Spinal cord (tissue), 10 donors: ENCODE measurements around the gene PERCC1. TPM values are rescaled to one million over a fixed set of nuclear protein-coding genes. Genes with fewer than 3 reads are reported as not detected.
"Not testable (repeated sequence)": the region's sequence is repeated elsewhere in the genome, so short reads cannot be mapped to it uniquely, and the experiment has no call there.

ENCODE experiments used
- DNase-seq, 6 donors: peaks; one replicate each; pipeline versions ENCODE4 v3.0.0 to v3.0.0-alpha.2; 2013 to 2015; ENCODE audit warnings: low spot score in 6 of 6, low read depth in 4 of 6
- H3K27ac ChIP-seq: one replicate; pipeline ENCODE4 v1.5.1; 2013; ENCODE audit warnings: low read depth, low read length, control low read depth
- H3K27me3 ChIP-seq: one replicate; pipeline ENCODE4 v1.6.1; 2013; ENCODE audit warnings: low read length; ENCODE audit not compliant: control insufficient read depth, insufficient read depth
- H3K36me3 ChIP-seq: one replicate; pipeline ENCODE4 v1.6.1; 2013; ENCODE audit warnings: low read length; ENCODE audit not compliant: control insufficient read depth, insufficient read depth
- H3K4me1 ChIP-seq: one replicate; pipeline ENCODE4 v1.6.1; 2013; ENCODE audit warnings: low read length; ENCODE audit not compliant: control insufficient read depth, insufficient read depth
- H3K4me3 ChIP-seq: one replicate; pipeline ENCODE4 v1.5.1; 2013; ENCODE audit warnings: low read depth, low read length, control low read depth
- H3K9me3 ChIP-seq: one replicate; pipeline ENCODE4 v1.6.1; 2013; ENCODE audit warnings: low read length; ENCODE audit not compliant: control insufficient read depth, insufficient read depth
- WGBS: methylation state at CpG from one replicate; pipeline ENCODE4 v1.1.5; 2013; ENCODE audit warnings: missing lambda C conversion rate; ENCODE audit not compliant: insufficient coverage; 5-methylcytosine and 5-hydroxymethylcytosine counted together
- polyA plus RNA-seq, 2 donors: library from polyadenylated mRNA; unstranded; fragments of 120-200 nt; gene quantifications; one replicate each; pipeline ENCODE4 v1.2.1, GENCODE V29; 2013; ENCODE audit not compliant: insufficient read length in 2 of 2
- total RNA-seq, 2 donors: library from RNA; depleted of rRNA in 1 of 2; stranded (reverse); fragments of 120-200 nt in 1 of 2; fragments of >200 nt in 1 of 2; gene quantifications; one replicate each; pipeline versions ENCODE4 v1.2.3 to v1.2.4, GENCODE V29; 2013 to 2014
- donor health status: healthy.

The PERCC1 gene
- total and polyA plus RNA-seq, 4 donors: 0.35 TPM; not detected in 3

DNA sequence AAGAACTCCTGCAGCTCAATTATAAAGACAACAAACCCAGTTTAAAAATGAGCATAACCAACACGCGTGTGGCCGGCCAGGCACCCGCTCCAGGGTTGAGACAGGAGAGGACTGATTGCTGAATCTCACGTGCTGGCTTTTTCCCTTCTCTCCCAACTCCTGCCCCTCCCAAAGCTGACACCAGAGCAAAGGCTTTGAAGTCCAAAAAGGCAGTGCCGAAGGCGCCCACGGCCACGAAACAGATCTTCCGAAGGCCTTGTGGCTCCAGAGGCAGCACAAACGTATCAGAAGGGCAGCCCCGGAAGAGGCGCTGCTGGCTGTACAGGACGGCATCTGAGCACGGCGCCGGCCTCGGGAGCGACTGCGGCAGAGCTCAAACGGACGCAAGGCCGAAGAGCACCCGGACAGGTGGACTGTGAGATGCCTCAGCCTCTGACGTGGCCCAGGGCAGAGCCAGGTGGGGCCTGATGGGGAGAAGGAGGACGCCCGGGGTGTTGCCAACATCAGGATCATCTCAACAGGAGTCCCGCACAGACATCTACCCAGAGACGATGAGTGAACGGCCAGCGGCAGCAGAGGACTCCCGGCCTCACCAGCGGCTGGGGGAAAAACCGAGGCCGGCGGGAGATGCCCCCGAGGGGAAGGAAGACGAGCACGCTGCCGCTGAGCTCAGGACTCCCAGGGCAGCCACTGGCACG is 33.5 kb downstream of the PERCC1 start:
- Histone ChIP-seq H3K27me3 (no peaks in the 10 kb centered on the region), H3K36me3 (peaks cover 67% of the 10 kb centered on the region), H3K9me3 (no peaks in the 10 kb centered on the region), H3K4me3 (no peak overlapping the region), H3K27ac (no peak overlapping the region), H3K4me1 (peaks cover 7% of the 10 kb centered on the region)
- no peak for DNase-seq
- WGBS: 93% methylated on average over 39 of the region's 41 CpGs

DNA sequence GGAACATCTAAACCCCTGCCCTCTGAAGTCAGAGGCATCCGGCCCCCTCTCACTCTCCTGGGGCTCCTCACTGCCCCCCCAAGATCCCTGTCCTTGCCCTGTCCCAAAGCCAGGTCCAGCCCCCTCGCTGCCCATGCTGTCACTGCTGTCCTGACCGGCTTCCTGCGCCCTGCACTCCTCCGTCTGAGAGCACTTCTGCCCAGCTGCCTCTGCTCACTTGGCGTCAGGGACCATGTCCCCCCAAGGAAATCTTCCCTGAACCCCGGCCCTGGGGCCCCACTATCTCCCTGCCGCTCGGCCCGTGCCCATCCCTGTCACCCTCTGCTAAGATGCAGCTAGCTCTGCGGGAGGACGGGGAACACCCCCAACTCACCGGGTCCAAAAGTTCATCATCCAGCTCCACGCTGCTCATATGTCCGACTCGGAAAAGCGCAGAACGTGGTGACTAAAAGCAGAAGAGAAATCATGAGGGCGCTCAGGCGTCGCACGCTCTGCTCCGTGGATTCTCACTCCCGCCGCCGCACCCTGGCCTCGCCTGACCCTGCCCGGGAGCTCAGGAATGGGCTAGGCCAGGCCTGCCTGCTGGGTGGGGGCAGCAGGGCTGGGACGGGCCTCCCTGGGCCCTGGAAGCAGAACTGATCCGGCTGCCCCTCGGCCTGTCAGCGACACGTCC is 34.2 kb downstream of the PERCC1 start:
- H3K27ac ChIP-seq: no peak overlapping the region
- H3K9me3 ChIP-seq: no peaks in the 10 kb centered on the region
- H3K4me1 ChIP-seq: peaks cover 7% of the 10 kb centered on the region
- 92% methylated on average over 32 of the region's 33 CpGs for WGBS
- H3K4me3 ChIP-seq: no peak overlapping the region
- peaks cover 64% of the 10 kb centered on the region for H3K36me3 ChIP-seq
- DNase-seq: no peak
- H3K27me3 ChIP-seq: no peaks in the 10 kb centered on the region

DNA sequence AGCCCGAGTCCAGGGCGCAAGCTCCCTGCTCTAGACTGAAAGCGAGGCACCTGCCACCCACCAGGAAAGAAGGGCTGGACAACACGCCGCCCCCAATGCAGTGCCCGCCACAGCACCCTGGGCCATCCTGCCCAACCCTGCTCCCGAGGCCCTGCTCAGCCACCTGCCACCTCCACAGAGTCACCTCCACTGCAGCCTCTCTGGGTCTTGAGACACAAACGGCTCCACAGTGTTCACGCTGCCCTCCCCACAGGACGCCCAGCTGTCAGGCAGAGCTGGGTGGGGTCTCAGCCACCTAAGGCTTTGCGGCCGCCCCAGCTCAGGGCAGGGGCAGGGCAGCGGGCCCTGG is 34.7 kb downstream of the PERCC1 start:
- H3K27me3 ChIP-seq: no peaks in the 10 kb centered on the region
- H3K27ac ChIP-seq: no peak overlapping the region
- H3K9me3 ChIP-seq: no peaks in the 10 kb centered on the region
- no peak overlapping the region for H3K4me3 ChIP-seq
- peaks cover 61% of the 10 kb centered on the region for H3K36me3 ChIP-seq
- no peak for DNase-seq
- WGBS: 92% methylated on average over 13 of the region's 13 CpGs
- H3K4me1 ChIP-seq: peaks cover 7% of the 10 kb centered on the region

DNA sequence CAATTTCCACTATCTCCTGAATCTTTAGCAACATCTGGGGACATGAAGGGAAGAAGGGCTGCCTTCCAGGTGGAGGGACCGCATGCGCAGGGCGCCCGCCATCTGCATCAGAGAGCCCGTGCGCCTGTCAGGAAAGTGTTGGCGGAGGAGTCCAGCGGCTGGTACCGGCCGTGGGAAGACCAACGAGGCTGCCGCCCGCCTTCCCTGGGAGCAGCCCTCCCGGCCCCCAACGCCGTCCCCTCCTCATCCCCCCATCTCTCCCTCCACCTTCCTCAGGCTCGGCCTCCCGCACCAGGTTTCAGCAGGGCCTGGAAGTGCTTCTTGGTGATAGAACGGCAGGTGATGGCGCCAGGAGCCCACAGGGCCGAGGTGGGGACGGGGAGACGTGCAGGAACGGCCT is 35.2 kb downstream of the PERCC1 start:
- Histone ChIP-seq H3K9me3 (no peaks in the 10 kb centered on the region), H3K4me1 (peaks cover 10% of the 10 kb centered on the region), H3K4me3 (no peak overlapping the region), H3K27ac (no peak overlapping the region), H3K36me3 (peaks cover 61% of the 10 kb centered on the region), H3K27me3 (no peaks in the 10 kb centered on the region)
- DNase-seq: no peak
- WGBS: 88% methylated on average over 22 of the region's 24 CpGs

- peaks cover 15% of the 10 kb centered on the region for H3K4me1 ChIP-seq
- H3K36me3 ChIP-seq: peaks cover 60% of the 10 kb centered on the region
- no peaks in the 10 kb centered on the region for H3K9me3 ChIP-seq
- H3K27me3 ChIP-seq: no peaks in the 10 kb centered on the region
- no peak overlapping the region for H3K4me3 ChIP-seq
- no peak for DNase-seq
- no peak overlapping the region for H3K27ac ChIP-seq
- WGBS: 83% methylated on average over 12 of the region's 14 CpGs
Observed at GRCh38 chr16:1466968-1467521, 36.2 kb downstream of the PERCC1 start.

DNA sequence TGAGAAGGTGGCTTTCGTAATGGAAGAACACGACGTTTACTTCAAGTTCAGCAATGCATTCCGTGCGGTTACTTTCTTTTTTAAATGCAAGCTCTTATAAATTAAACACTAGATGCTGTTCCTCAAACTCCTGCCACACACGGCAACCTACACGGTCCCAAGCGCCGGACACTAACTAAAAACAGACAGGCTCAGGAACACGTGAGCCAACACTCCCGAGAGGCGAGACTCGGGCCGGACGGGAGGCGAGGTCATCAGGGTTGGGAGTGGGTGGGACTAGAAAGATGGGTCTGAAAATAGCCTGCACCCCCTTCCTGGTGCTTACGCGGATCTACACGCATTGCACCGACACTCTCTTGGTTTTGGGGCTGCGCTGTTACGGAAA is 37.5 kb downstream of the PERCC1 start:
- H3K9me3 ChIP-seq: no peaks in the 10 kb centered on the region
- no peaks in the 10 kb centered on the region for H3K27me3 ChIP-seq
- H3K4me3 ChIP-seq: no peak overlapping the region
- DNase-seq: no peak
- H3K36me3 ChIP-seq: peaks cover 57% of the 10 kb centered on the region
- H3K27ac ChIP-seq: no peak overlapping the region
- H3K4me1 ChIP-seq: peaks cover 18% of the 10 kb centered on the region
- WGBS: 98% methylated on average over 12 of the region's 22 CpGs

GRCh38 chr16:1469141-1469540 is 38.3 kb downstream of the PERCC1 start:
- not testable (repeated sequence) for H3K9me3 ChIP-seq, H3K27ac ChIP-seq, DNase-seq, H3K27me3 ChIP-seq, H3K4me3 ChIP-seq
- peaks cover 26% of the 10 kb centered on the region for H3K4me1 ChIP-seq
- 100% methylated on average over 1 of the region's 5 CpGs for WGBS
- peaks cover 55% of the 10 kb centered on the region for H3K36me3 ChIP-seq

DNA sequence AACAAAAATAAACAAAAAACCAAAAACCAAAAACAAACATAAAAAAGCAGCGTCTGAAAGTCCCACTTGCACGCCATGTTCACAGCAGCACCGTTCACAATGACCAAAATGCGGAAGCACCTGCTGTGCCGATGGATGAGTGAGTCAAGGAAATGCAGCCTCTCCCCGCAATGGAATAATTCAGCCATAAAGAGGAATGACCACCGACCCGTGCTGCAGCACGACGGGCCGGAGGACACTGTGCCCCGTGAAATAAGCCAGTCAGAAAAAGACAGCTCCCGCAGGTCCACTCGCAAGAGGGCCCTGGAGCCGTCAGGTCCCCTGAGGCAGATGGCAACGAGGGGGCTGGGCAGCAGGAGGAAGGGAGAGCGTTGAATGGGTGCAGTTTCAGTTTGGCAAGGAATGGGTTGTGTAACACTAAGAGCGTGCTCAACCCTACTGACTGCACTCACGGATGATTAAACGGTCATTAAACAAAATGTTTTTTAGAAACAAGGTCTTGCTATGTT is 38.9 kb downstream of the PERCC1 start:
- no peak overlapping the region for H3K27ac ChIP-seq
- H3K4me1 ChIP-seq: peaks cover 28% of the 10 kb centered on the region
- H3K27me3 ChIP-seq: no peaks in the 10 kb centered on the region
- no peak overlapping the region for H3K4me3 ChIP-seq
- peaks cover 49% of the 10 kb centered on the region for H3K36me3 ChIP-seq
- no peak for DNase-seq
- WGBS: 78% methylated on average over 20 of the region's 20 CpGs
- no peaks in the 10 kb centered on the region for H3K9me3 ChIP-seq

DNA sequence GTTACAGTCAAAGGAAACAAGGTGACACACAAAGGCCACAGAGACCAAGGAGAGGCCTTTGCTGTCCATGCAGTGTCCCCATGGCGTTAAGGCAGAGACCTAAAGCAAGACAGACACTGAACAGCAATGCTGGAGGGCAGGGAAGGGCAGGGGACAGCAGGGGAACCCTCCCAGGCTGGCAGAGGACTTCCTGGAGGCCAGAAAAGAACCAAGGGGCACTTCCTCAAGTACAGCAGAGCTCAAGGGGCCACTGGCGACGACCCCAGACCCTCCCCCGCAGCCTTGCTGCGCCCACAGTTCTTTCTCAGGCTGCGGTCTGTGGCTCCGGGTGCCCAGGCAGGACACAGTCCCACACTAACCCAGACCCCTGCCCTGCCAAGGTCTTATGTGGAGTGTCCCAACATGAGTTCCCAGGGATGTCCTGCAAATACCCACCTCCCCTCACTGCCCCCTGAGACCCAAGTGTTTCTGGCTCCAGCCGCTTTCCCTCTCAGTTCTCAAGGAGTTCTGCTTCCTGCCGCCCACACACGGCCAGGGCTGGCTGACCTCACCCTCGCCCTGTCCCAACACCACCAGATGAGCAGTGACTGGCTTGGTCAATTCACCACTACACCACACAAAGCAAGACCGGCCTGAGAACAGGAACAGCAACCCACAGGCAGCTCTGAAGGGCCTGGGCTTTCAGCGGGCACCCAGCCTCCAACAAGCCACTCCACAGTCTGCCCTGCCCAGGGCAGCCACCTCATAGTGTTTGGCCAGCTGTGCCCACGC is 39.8 kb downstream of the PERCC1 start:
- Histone ChIP-seq H3K36me3 (peaks cover 40% of the 10 kb centered on the region), H3K27me3 (no peaks in the 10 kb centered on the region), H3K4me1 (peaks cover 32% of the 10 kb centered on the region), H3K27ac (no peak overlapping the region), H3K4me3 (no peak overlapping the region), H3K9me3 (no peaks in the 10 kb centered on the region)
- no peak for DNase-seq
- 84% methylated on average over 14 of the region's 14 CpGs for WGBS
